PC-9 (cell line): ENCODE measurements around the gene CRIP2. TPM values are rescaled to one million over a fixed set of nuclear protein-coding genes. Genes with fewer than 3 reads are reported as not detected.

Source experiments
- BruUV-seq: library from RNA; stranded (reverse); fragments of 400-500 nt; replicated peaks from 2 replicates; lab custom pipeline; 2021; lab: Mats Ljungman, UMichigan
- CTCF ChIA-PET: fragments of 300-600 bp; sonication (Branson Sonifier 250); formaldehyde crosslinking; loops from one replicate; lab custom pipeline; 2022; ENCODE audit warnings: antibody characterized with exemption; lab: Charles Lee
- POLR2A ChIA-PET: fragments of 300-600 bp; sonication (Branson Sonifier 250); formaldehyde crosslinking; loops from one replicate; lab custom pipeline; 2022; ENCODE audit warnings: antibody characterized with exemption; ENCODE audit not compliant: unreplicated experiment; lab: Charles Lee
- DNase-seq, 2 experiments: peaks; one replicate each; pipeline versions ENCODE4 v3.0.0 to v3.0.0-alpha.2; 2015 to 2022; ENCODE audit warnings: mixed read lengths in 1 of 2
- H2AFZ ChIP-seq: fragments of 200-600 bp; sonication (generic); 2 replicates; pipeline ENCODE4 v1.8.1; 2017; ENCODE audit warnings: antibody characterized with exemption
- H3F3A ChIP-seq: fragments of 200-600 bp; sonication (generic); 2 replicates; pipeline ENCODE4 v1.8.1; 2017; ENCODE audit warnings: antibody characterized with exemption, mild to moderate bottlenecking, low read depth; ENCODE audit not compliant: insufficient read depth
- H3K27ac ChIP-seq: fragments of 200-600 bp; sonication (generic); 2 replicates; pipeline ENCODE4 v1.6.1; 2016; ENCODE audit warnings: mixed run types
- H3K27me3 ChIP-seq: fragments of 200-600 bp; sonication (generic); 2 replicates; pipeline ENCODE4 v1.6.1; 2016; ENCODE audit warnings: low read depth, mixed run types; ENCODE audit not compliant: insufficient read depth
- H3K36me3 ChIP-seq: fragments of 200-600 bp; sonication (generic); 2 replicates; pipeline ENCODE4 v1.6.1; 2016; ENCODE audit warnings: low read depth, mixed run types
- H3K4me1 ChIP-seq: fragments of 200-600 bp; sonication (generic); replicated peaks from 2 replicates; pipeline ENCODE4 v1.6.1; 2016; ENCODE audit warnings: mixed run types; ENCODE audit not compliant: insufficient read depth
- H3K4me2 ChIP-seq: fragments of 200-600 bp; sonication (generic); 2 replicates; pipeline ENCODE4 v1.6.1; 2017; ENCODE audit warnings: mixed run types
- H3K4me3 ChIP-seq: fragments of 200-600 bp; sonication (generic); 2 replicates; pipeline ENCODE4 v1.6.1; 2016; ENCODE audit warnings: mixed run types
- H3K79me2 ChIP-seq: fragments of 200-600 bp; sonication (generic); 2 replicates; pipeline ENCODE4 v1.6.1; 2017; ENCODE audit warnings: low read depth, mixed run types
- H3K9me2 ChIP-seq: fragments of 200-600 bp; sonication (generic); 2 replicates; pipeline ENCODE4 v1.8.1; 2017; ENCODE audit warnings: mild to moderate bottlenecking; ENCODE audit not compliant: insufficient read depth
- H3K9me3 ChIP-seq: fragments of 200-600 bp; sonication (generic); 2 replicates; pipeline ENCODE4 v1.8.1; 2016; ENCODE audit warnings: low read depth; ENCODE audit not compliant: insufficient read depth
- H4K20me1 ChIP-seq: fragments of 200-600 bp; sonication (generic); 2 replicates; pipeline ENCODE4 v1.8.1; 2017; ENCODE audit not compliant: insufficient read depth
- EZH2 ChIP-seq: fragments of 200-600 bp; sonication (generic); IDR thresholded peaks from 2 replicates; pipeline ENCODE4 v1.8.0; 2017; ENCODE audit warnings: antibody characterized with exemption, low read depth
- intact Hi-C: fragments of 100-400 bp; cut with micrococcal nuclease; formaldehyde crosslinking; loops from one replicate; pipeline ENCODE4 v1.10.0; 2022; ENCODE audit not compliant: unreplicated experiment
- total RNA-seq: library from RNA; stranded (reverse); gene quantifications from 2 replicates; pipeline ENCODE4 v1.2.3, GENCODE V29; 2021
- TF ChIP-seq, protein P1 (sequence below): fragments of 200-600 bp; sonication (generic); conservative IDR thresholded peaks from 2 replicates; pipeline ENCODE4 v1.6.1; 2017; ENCODE audit warnings: mixed run types, antibody characterized with exemption, mild to moderate bottlenecking, moderate library complexity

The CRIP2 gene
- total RNA-seq, 1 experiment from 2014 or later, result 50.2 TPM

- Histone ChIP-seq H3K4me2 (peak overlapping the region; percentile 78), H3K9me3 (no peaks in the 10 kb centered on the region), H3F3A (peaks cover 21% of the 10 kb centered on the region; the same call in 1 of the 2 replicates), H3K4me1 (peaks cover 25% of the 10 kb centered on the region), H3K27me3 (no peaks in the 10 kb centered on the region), H3K4me3 (peak overlapping the region; percentile 56; the same call in 1 of the 2 replicates), H3K36me3 (no peaks in the 10 kb centered on the region), H4K20me1 (no peaks in the 10 kb centered on the region; the same call in 1 of the 2 replicates), H3K27ac (no peak overlapping the region), H3K79me2 (no peaks in the 10 kb centered on the region), H2AFZ (no peak overlapping the region), H3K9me2 (no peaks in the 10 kb centered on the region)
- TF ChIP-seq, protein P1, sequence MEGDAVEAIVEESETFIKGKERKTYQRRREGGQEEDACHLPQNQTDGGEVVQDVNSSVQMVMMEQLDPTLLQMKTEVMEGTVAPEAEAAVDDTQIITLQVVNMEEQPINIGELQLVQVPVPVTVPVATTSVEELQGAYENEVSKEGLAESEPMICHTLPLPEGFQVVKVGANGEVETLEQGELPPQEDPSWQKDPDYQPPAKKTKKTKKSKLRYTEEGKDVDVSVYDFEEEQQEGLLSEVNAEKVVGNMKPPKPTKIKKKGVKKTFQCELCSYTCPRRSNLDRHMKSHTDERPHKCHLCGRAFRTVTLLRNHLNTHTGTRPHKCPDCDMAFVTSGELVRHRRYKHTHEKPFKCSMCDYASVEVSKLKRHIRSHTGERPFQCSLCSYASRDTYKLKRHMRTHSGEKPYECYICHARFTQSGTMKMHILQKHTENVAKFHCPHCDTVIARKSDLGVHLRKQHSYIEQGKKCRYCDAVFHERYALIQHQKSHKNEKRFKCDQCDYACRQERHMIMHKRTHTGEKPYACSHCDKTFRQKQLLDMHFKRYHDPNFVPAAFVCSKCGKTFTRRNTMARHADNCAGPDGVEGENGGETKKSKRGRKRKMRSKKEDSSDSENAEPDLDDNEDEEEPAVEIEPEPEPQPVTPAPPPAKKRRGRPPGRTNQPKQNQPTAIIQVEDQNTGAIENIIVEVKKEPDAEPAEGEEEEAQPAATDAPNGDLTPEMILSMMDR, result no peak
- TF ChIP-seq EZH2, result no peak
- TSS peak; percentile 27 for BruUV-seq
- ChIA-PET CTCF (no interaction called here), POLR2A (no interaction called here)
- intact Hi-C loops, result no loop called here
- no peak for DNase-seq
These were observed 862 bp downstream of the CRIP2 start for GRCh38 chr14:105475269-105476096.

DNA sequence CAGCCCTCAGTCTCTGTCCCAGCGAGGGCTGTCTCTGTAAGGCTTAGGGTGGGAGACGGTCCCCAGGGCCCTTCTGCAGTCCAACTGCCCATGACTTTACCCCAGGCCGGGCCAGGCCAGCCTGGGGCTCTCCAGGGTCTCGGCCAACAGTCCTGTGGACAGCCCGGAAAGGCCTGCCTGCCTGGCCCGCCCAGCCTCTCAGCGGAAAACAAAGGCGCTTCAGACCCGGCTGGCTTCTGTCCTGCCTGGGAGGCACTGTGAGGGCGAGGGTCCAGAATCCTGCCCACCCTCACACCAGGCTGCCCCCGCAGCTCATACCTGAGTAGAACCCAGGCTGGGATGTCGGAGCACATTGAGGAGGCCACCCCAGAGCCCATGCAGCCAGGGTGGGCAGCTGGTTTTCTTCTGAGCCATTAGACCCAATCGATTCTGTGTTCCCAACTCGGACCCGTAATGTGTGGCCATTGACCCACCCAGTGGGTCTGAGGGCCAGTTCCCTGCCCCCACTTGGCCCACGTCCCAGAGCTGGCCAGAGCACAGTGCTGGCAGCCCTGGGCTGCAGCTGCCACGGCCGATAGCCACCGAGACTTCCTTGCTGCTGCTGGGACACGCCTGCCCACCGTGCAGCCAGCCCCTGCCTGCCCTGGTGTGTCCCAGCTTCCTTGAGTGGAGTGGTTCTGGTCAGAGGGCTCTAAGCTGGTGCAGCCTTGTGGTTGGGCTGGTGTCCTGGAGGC lies 1.6 kb downstream of the CRIP2 start:
- no peak for TF ChIP-seq EZH2
- TF ChIP-seq, protein P1, result no peak
- Histone ChIP-seq H3K9me2 (no peaks in the 10 kb centered on the region), H3K4me2 (no peak overlapping the region), H3K79me2 (no peaks in the 10 kb centered on the region), H3K27me3 (no peaks in the 10 kb centered on the region), H4K20me1 (no peaks in the 10 kb centered on the region; the same call in 1 of the 2 replicates), H3K27ac (no peak overlapping the region), H3F3A (peaks cover 26% of the 10 kb centered on the region), H3K9me3 (no peaks in the 10 kb centered on the region), H3K4me1 (peaks cover 32% of the 10 kb centered on the region), H2AFZ (no peak overlapping the region), H3K36me3 (no peaks in the 10 kb centered on the region), H3K4me3 (no peak overlapping the region)
- intact Hi-C loops, result no loop called here
- ChIA-PET POLR2A (no interaction called here), CTCF (no interaction called here)
- no TSS peak for BruUV-seq
- no peak for DNase-seq

DNA sequence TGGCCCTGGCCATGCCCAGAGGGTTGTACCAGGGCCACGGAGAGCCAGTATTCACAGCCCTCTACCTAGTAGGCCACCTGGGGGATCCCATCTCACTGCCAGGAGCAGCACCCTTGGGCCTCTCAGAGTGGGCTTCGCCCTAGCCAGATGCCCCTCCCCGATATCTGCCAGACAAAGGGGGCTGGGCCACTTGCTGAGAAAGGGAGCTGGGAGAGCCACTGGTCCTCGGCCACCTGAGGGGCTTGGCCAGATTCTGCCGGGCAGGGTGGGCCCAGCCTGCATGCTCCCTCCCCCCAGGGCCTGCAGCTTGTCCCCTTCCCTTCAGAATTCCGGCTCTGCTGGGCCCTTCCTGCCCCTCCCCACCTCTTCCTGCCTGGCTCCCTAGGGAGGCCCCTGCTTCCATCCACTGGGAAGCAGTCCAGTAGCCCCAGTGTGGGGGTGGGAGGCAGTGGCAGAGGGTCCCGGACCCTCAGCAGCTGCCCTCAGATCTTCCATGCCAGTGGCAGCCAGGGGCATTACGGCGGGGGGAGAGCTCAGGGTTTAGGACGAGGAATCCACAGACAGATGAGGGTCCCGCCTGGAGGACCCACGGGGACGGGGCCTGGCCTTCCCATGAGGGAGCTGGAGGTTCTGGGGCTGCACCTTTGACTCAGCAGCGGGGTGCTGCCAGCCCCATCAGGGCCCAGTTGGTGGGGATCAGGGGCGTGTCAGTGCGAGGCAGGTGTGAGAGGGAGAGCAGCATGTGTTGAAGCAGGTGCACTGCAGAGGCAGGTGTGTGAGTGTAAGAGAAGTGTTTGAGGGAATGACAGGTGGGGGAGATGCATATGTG lies 2.4 kb downstream of the CRIP2 start:
- POLR2A ChIA-PET, result no interaction called here
- Histone ChIP-seq H3K9me3 (no peaks in the 10 kb centered on the region), H4K20me1 (no peaks in the 10 kb centered on the region; the same call in 1 of the 2 replicates), H3K9me2 (no peaks in the 10 kb centered on the region), H3K27ac (no peak overlapping the region), H3F3A (peaks cover 26% of the 10 kb centered on the region), H3K36me3 (no peaks in the 10 kb centered on the region), H3K79me2 (no peaks in the 10 kb centered on the region), H2AFZ (no peak overlapping the region), H3K4me1 (peaks cover 35% of the 10 kb centered on the region), H3K27me3 (no peaks in the 10 kb centered on the region), H3K4me3 (no peak overlapping the region), H3K4me2 (no peak overlapping the region)
- no TSS peak for BruUV-seq
- CTCF ChIA-PET, result no interaction called here
- DNase-seq, result no peak
- no peak for TF ChIP-seq EZH2
- TF ChIP-seq, protein P1, result no peak
- intact Hi-C loops, result no loop called here
